ENCODE data around the gene LTBP4.
A peak's percentile ranks its signal among the peaks of the same experiment; 100 is the strongest.
"Not testable (repeated sequence)": the region's sequence is repeated elsewhere in the genome, so short reads cannot be mapped to it uniquely, and the experiment has no call there.

The LTBP4 gene

GRCh38 chr19:40621966-40622772 is 21.0 kb downstream of the LTBP4 start:
- no peak overlapping the region for H3K4me3 Mint-ChIP-seq
- peaks cover 16% of the 10 kb centered on the region for H3K36me3 Mint-ChIP-seq
- no peak overlapping the region for H3K27ac Mint-ChIP-seq
- peaks cover 8% of the 10 kb centered on the region for H3K4me1 Mint-ChIP-seq (ENCODE audit: low read depth)
- H3K9me3 Mint-ChIP-seq (ENCODE audit: low read depth): no peaks in the 10 kb centered on the region
- H3K27me3 Mint-ChIP-seq: no peaks in the 10 kb centered on the region

GRCh38 chr19:40622773-40623075 is 21.6 kb downstream of the LTBP4 start:
- Mint-ChIP-seq H3K27me3 (no peaks in the 10 kb centered on the region), H3K4me1 (ENCODE audit: low read depth) (peaks cover 8% of the 10 kb centered on the region), H3K36me3 (peaks cover 18% of the 10 kb centered on the region), H3K4me3 (no peak overlapping the region), H3K9me3 (ENCODE audit: low read depth) (no peaks in the 10 kb centered on the region), H3K27ac (no peak overlapping the region)

DNA sequence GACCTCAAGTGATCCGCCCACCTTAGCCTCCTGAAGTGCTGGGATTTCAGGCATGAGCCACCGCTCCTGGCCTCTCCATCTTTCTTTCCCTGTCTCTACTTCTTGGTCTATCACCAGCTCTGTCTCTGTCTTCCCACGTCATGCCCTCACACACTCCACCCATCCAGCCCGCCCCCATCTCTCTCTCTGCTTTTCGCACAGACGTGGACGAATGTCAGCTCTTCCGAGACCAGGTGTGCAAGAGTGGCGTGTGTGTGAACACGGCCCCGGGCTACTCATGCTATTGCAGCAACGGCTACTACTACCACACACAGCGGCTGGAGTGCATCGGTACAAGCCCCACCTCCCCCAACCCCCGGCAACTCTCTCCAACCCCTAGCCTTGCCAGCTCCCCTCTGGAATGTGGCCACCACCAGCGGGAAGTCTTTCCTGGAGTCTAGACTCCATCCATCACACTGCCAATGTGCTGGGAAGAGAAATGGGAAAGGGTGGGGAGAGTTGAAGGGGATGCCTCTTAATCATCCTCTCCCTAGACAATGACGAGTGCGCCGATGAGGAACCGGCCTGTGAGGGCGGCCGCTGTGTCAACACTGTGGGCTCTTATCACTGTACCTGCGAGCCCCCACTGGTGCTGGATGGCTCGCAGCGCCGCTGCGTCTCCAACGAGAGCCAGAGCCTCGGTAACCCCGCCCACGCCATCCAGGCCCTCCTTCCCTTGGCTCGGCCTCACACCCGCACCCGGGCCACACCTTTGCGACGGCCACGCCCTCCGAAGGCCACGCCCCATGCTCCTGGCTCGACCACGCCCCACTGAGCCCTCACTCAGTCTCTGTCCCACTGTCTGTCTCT is 22.5 kb downstream of the LTBP4 start:
- Mint-ChIP-seq H3K9me3 (ENCODE audit: low read depth) (no peaks in the 10 kb centered on the region), H3K27me3 (no peaks in the 10 kb centered on the region), H3K27ac (no peak overlapping the region), H3K4me1 (ENCODE audit: low read depth) (peaks cover 8% of the 10 kb centered on the region), H3K36me3 (peaks cover 18% of the 10 kb centered on the region), H3K4me3 (no peak overlapping the region)

GRCh38 chr19:40624369-40625153 is 23.4 kb downstream of the LTBP4 start:
- not testable (repeated sequence) for H3K27me3 Mint-ChIP-seq; H3K4me1 Mint-ChIP-seq (ENCODE audit: low read depth); H3K9me3 Mint-ChIP-seq (ENCODE audit: low read depth); H3K4me3 Mint-ChIP-seq
- Mint-ChIP-seq H3K27ac (peak overlapping the region; percentile 62), H3K36me3 (peaks cover 18% of the 10 kb centered on the region)

- H3K4me1 Mint-ChIP-seq (ENCODE audit: low read depth): peaks cover 2% of the 10 kb centered on the region
- H3K27me3 Mint-ChIP-seq: no peaks in the 10 kb centered on the region
- no peak overlapping the region for H3K4me3 Mint-ChIP-seq
- H3K27ac Mint-ChIP-seq: peak overlapping the region; percentile 76
- H3K9me3 Mint-ChIP-seq (ENCODE audit: low read depth): no peaks in the 10 kb centered on the region
- peaks cover 17% of the 10 kb centered on the region for H3K36me3 Mint-ChIP-seq
Observed at GRCh38 chr19:40625406-40626120, 24.4 kb downstream of the LTBP4 start.

GRCh38 chr19:40626918-40627317 is 25.7 kb downstream of the LTBP4 start:
- Mint-ChIP-seq H3K4me1 (ENCODE audit: low read depth) (peaks cover 2% of the 10 kb centered on the region), H3K4me3 (no peak overlapping the region)

GRCh38 chr19:40627486-40628279 is 26.5 kb downstream of the LTBP4 start:
- peaks cover 13% of the 10 kb centered on the region for H3K36me3 Mint-ChIP-seq
- no peak overlapping the region for H3K4me3 Mint-ChIP-seq
- no peaks in the 10 kb centered on the region for H3K9me3 Mint-ChIP-seq (ENCODE audit: low read depth)
- peaks cover 2% of the 10 kb centered on the region for H3K4me1 Mint-ChIP-seq (ENCODE audit: low read depth)
- H3K27me3 Mint-ChIP-seq: no peaks in the 10 kb centered on the region
- no peak overlapping the region for H3K27ac Mint-ChIP-seq

More at GRCh38 chr19:40626918-40627317, 25.7 kb downstream of the LTBP4 start:
- Mint-ChIP-seq H3K9me3 (ENCODE audit: low read depth) (no peaks in the 10 kb centered on the region), H3K27me3 (no peaks in the 10 kb centered on the region), H3K27ac (no peak overlapping the region), H3K36me3 (peaks cover 13% of the 10 kb centered on the region)

DNA sequence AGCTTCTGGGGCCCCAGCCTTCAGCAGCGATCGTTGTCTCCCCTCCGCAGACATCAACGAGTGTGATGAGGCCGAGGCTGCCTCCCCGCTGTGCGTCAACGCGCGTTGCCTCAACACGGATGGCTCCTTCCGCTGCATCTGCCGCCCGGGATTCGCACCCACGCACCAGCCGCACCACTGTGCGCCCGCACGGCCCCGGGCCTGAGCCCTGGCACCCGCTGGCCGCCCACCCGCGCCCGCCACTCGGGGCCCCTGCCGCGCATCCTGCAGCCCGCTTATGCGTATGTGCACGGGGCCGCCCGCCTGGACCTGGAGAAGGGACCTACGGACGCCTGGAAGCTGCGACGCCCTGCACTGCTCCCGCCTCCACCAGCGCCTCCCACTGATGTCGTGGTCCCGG is 28.2 kb downstream of the LTBP4 start:
- Mint-ChIP-seq H3K27me3 (no peaks in the 10 kb centered on the region), H3K4me1 (ENCODE audit: low read depth) (peaks cover 6% of the 10 kb centered on the region), H3K4me3 (no peak overlapping the region), H3K36me3 (peaks cover 13% of the 10 kb centered on the region), H3K9me3 (ENCODE audit: low read depth) (no peaks in the 10 kb centered on the region), H3K27ac (no peak overlapping the region)

GRCh38 chr19:40630571-40631160 is 29.5 kb downstream of the LTBP4 start:
- Mint-ChIP-seq H3K36me3 (peaks cover 10% of the 10 kb centered on the region), H3K27me3 (no peaks in the 10 kb centered on the region), H3K4me3 (no peak overlapping the region), H3K9me3 (ENCODE audit: low read depth) (no peaks in the 10 kb centered on the region), H3K4me1 (ENCODE audit: low read depth) (peaks cover 7% of the 10 kb centered on the region), H3K27ac (no peak overlapping the region)

- Mint-ChIP-seq H3K4me3 (no peak overlapping the region), H3K9me3 (ENCODE audit: low read depth) (no peaks in the 10 kb centered on the region), H3K4me1 (ENCODE audit: low read depth) (peaks cover 7% of the 10 kb centered on the region), H3K27me3 (peaks cover 2% of the 10 kb centered on the region), H3K27ac (no peak overlapping the region), H3K36me3 (peaks cover 3% of the 10 kb centered on the region)
Observed at GRCh38 chr19:40632311-40633036, 31.3 kb downstream of the LTBP4 start.

GRCh38 chr19:40633207-40633606 is 32.0 kb downstream of the LTBP4 start:
- Mint-ChIP-seq H3K36me3 (peaks cover 3% of the 10 kb centered on the region), H3K4me1 (ENCODE audit: low read depth) (peaks cover 7% of the 10 kb centered on the region), H3K4me3 (no peak overlapping the region), H3K27ac (no peak overlapping the region), H3K27me3 (peaks cover 2% of the 10 kb centered on the region), H3K9me3 (ENCODE audit: low read depth) (no peaks in the 10 kb centered on the region)

- Mint-ChIP-seq H3K9me3 (ENCODE audit: low read depth) (no peaks in the 10 kb centered on the region), H3K4me3 (no peak overlapping the region), H3K27me3 (peaks cover 2% of the 10 kb centered on the region), H3K27ac (no peak overlapping the region), H3K36me3 (no peaks in the 10 kb centered on the region), H3K4me1 (ENCODE audit: low read depth) (peaks cover 5% of the 10 kb centered on the region)
Observed at GRCh38 chr19:40638327-40638726, 37.2 kb downstream of the LTBP4 start.

DNA sequence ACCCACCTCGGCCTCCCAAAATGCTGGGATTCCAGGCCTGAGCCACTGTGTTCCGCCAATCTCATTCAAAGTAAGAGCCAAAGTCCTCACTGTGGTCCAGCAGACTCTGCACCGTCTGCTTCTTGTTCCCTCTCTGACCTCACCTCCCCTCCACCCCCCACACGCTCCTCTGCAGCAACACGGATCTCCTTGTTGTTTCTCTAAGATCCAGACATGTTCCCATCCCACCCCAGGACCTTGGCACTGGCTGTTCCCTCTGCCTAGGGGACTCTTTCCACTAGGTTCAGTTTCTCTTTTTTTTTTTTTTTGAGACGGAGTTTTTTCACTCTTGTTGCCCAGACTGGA is 38.4 kb downstream of the LTBP4 start:
- peaks cover 1% of the 10 kb centered on the region for H3K4me1 Mint-ChIP-seq (ENCODE audit: low read depth)
- H3K27ac Mint-ChIP-seq: no peak overlapping the region
- no peaks in the 10 kb centered on the region for H3K9me3 Mint-ChIP-seq (ENCODE audit: low read depth)
- no peaks in the 10 kb centered on the region for H3K36me3 Mint-ChIP-seq
- H3K27me3 Mint-ChIP-seq: peaks cover 2% of the 10 kb centered on the region
- H3K4me3 Mint-ChIP-seq: no peak overlapping the region

Measured in activated naive CD8-positive, alpha-beta T cell (primary cell).